OCI-LY3 (cell line): ENCODE results near the gene UBTD1.

Source experiments
- EZH2phosphoT487 ChIP-seq: fragments of 200-600 bp; shearing (Covaris generic); IDR thresholded peaks from 2 replicates; pipeline ENCODE4 v1.6.1; 2018; ENCODE audit warnings: antibody characterized with exemption, mixed run types, low read depth
- TF ChIP-seq, protein P1 (sequence below): fragments of 200-600, 300-600 bp; sonication (generic); IDR thresholded peaks from 2 replicates; pipeline ENCODE4 v1.5.1; 2014; ENCODE audit warnings: antibody characterized with exemption, low read length, low read depth

DNA sequence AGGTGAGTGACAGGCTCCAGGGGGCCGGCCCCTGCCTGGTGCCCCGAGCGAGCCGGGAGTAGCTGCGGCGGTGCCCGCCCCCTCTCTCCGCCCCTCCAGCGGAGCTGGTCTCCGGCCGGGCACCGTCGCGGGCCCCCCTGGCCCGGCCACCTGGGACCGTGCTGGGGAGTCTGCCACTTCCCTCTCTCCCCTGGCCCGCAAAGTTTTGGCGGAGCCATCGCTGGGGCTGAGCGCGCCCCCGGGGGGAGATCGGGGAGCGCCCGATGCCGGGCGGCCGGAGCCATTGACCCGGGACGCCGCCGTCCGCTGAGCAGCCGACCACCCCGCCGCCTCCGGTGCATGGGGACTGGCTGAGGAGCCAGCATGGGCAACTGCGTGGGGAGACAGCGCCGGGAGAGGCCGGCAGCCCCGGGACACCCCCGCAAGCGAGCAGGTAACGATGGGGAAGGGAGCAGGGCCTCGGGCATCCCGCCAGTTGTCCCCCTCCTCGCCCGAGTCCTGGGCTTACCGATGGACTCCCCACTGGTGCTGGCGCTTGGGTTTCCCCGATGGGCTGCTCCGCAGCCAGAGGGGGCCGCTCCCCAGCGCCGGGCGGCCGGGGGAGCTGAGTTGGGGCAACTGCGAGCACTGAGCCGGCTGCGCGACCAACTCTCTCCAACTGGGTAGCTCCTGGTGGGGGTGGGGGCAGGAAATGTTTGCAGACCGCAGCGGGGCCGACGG lies at the start of gene UBTD1:
- TF ChIP-seq, protein P1, sequence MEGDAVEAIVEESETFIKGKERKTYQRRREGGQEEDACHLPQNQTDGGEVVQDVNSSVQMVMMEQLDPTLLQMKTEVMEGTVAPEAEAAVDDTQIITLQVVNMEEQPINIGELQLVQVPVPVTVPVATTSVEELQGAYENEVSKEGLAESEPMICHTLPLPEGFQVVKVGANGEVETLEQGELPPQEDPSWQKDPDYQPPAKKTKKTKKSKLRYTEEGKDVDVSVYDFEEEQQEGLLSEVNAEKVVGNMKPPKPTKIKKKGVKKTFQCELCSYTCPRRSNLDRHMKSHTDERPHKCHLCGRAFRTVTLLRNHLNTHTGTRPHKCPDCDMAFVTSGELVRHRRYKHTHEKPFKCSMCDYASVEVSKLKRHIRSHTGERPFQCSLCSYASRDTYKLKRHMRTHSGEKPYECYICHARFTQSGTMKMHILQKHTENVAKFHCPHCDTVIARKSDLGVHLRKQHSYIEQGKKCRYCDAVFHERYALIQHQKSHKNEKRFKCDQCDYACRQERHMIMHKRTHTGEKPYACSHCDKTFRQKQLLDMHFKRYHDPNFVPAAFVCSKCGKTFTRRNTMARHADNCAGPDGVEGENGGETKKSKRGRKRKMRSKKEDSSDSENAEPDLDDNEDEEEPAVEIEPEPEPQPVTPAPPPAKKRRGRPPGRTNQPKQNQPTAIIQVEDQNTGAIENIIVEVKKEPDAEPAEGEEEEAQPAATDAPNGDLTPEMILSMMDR = no peak
- TF ChIP-seq EZH2phosphoT487 = no peak
